HG03103 (cell line): ENCODE results near the gene KRT28.

Experiments
- ATAC-seq: cut with Tn5 transposase; IDR thresholded peaks from one replicate; pipeline ENCODE4 v1.9.1; 2021; ENCODE audit warnings: low read depth; ENCODE audit not compliant: unreplicated experiment

KRT28 gene

GRCh38 chr17:40799859-40800258 is at the start of gene KRT28:
Gene KRT28 (minus strand): TSS chr17:40799959. CDS start chr17:40799893, 66 bp downstream.
- no peak for ATAC-seq

GRCh38 chr17:40848583-40849235 is 49.0 kb upstream of the KRT28 start:
- ATAC-seq = no peak

- no peak for ATAC-seq
Observed at GRCh38 chr17:40846515-40847144, 46.9 kb upstream of the KRT28 start.

- no peak for ATAC-seq
Observed at GRCh38 chr17:40844671-40845107, 44.9 kb upstream of the KRT28 start.

- ATAC-seq = no peak
Observed at GRCh38 chr17:40843242-40843641, 43.5 kb upstream of the KRT28 start.

- no peak for ATAC-seq
Observed at GRCh38 chr17:40841246-40841645, 41.5 kb upstream of the KRT28 start.

GRCh38 chr17:40839194-40839593 is 39.4 kb upstream of the KRT28 start:
- no peak for ATAC-seq

- no peak for ATAC-seq
Observed at GRCh38 chr17:40836020-40836419, 36.3 kb upstream of the KRT28 start.

GRCh38 chr17:40833882-40834281 is 34.1 kb upstream of the KRT28 start:
- no peak for ATAC-seq

GRCh38 chr17:40832840-40833239 is 33.1 kb upstream of the KRT28 start:
- no peak for ATAC-seq

- no peak for ATAC-seq
Observed at GRCh38 chr17:40830085-40830776, 30.5 kb upstream of the KRT28 start.

- no peak for ATAC-seq
Observed at GRCh38 chr17:40828454-40829044, 28.8 kb upstream of the KRT28 start.

GRCh38 chr17:40827746-40828453 is 28.1 kb upstream of the KRT28 start:
- ATAC-seq = no peak

GRCh38 chr17:40825599-40825998 is 25.8 kb upstream of the KRT28 start:
- no peak for ATAC-seq

GRCh38 chr17:40824015-40824832 is 24.5 kb upstream of the KRT28 start:
- no peak for ATAC-seq

- ATAC-seq = no peak
Observed at GRCh38 chr17:40822132-40822812, 22.5 kb upstream of the KRT28 start, which contains the start of gene KRT10. Gene KRT10 (minus strand): TSS chr17:40822614. CDS start chr17:40822585, 29 bp downstream.

- no peak for ATAC-seq
Observed at GRCh38 chr17:40821536-40821935, 21.8 kb upstream of the KRT28 start.

- no peak for ATAC-seq
Observed at GRCh38 chr17:40820228-40820838, 20.6 kb upstream of the KRT28 start.
